NOMO-1 treated with DMSO at 0.1 percent for 48 hours (cell line): Measurements from ENCODE around the gene ARFGEF3.

ENCODE experiments used
- DNase-seq: peaks from one replicate; lab custom pipeline; 2025; ENCODE audit not compliant: unreplicated experiment; lab: John Stamatoyannopoulos, UW

ARFGEF3 gene

DNA sequence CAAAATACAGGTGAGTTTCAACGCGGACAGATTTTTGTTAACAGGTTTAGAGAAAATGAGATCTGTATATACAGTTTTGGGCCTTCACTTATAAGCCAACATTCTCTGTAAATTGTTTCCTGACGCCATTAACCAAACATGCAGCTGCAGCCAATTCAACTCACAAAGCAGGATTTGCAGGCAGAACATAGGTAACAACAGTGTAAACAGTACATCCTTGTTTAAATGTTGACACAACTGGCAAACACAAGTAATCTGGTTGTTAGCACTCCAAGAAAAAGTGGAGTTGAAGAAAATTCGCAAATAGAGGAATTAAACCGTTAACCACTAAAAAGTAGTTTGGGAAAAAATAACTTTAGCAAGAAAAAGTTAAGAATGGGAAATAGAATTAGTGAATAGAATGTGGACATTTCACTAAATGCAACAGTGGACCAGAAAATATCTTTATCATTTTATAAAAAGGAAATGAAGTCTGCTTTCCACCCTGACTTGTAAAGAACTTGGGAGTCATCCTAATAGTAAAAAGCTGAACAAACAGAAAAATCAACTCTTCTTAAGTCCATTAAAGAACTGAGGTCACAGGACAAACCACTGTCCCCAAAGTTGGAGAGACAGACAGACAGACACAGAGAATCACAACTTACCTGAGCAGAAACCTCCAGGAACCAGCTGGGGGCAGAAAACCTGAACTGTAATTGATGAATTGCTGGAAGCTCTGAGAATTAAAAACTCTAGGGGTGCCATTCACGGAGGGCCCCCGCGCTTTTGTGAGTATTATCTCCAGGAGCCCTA lies 226.0 kb downstream of the ARFGEF3 start:
- no peak for DNase-seq

DNA sequence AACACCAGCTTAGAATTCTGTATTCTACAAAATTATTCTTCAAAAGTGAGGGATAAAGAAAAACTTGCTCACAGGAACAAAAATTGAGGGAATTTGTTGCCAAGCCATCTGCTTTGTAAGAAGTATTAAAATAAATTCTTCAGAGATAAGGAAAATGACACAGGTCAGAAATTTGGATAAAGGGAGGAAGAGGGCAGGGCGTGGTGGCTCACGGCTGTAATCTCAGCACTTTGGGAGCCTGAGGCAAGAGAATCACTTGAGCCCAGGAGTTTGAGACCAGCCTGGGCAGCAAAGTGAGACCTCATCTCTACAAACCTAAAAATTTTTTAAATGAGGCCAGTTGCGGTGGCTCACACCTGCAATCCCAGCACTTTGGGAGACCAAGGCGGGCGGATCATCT lies 227.8 kb downstream of the ARFGEF3 start:
- DNase-seq: no peak
